HepG2 (cell line): ENCODE results near the gene FMO2.

Source experiments
- REST ChIP-seq, 2 experiments: IDR thresholded peaks; 2 replicates each; pipeline ENCODE4 v1.6.1; 2011 to 2012; ENCODE audit warnings: low read length in 2 of 2, borderline replicate concordance in 1 of 2, low read depth in 1 of 2, mild to moderate bottlenecking in 1 of 2, moderate library complexity in 1 of 2
- ZNF33B ChIP-seq: sonication (generic); formaldehyde crosslinking; IDR thresholded peaks from 2 replicates; pipeline ENCODE4 v1.5.1; 2020; ENCODE audit warnings: mild to moderate bottlenecking, missing genetic modification reagents
- ZNF770 ChIP-seq: sonication (generic); formaldehyde crosslinking; IDR thresholded peaks from 2 replicates; pipeline ENCODE4 v1.5.0; 2020; ENCODE audit warnings: mild to moderate bottlenecking, missing genetic modification reagents

GRCh38 chr1:171160639-171161354 is 24.3 kb upstream of the FMO2 start:
- TF ChIP-seq ZNF33B (CRISPR knock-in tag) (no peak), ZNF770 (CRISPR knock-in tag) (no peak), REST (IDR thresholded peaks at IDR 0.05; ENCODE audit: borderline replicate concordance in 1 of 2, low read depth in 1 of 2, low read length in 2 of 2) (no peak)
